GM19351 (cell line): ENCODE results near the gene GLUD1.
"Not testable (repeated sequence)": the region's sequence is repeated elsewhere in the genome, so short reads cannot be mapped to it uniquely, and the experiment has no call there.

Experiments
- ATAC-seq: cut with Tn5 transposase; IDR thresholded peaks from one replicate; pipeline ENCODE4 v1.9.1; 2021; ENCODE audit warnings: mild to moderate bottlenecking, moderate library complexity; ENCODE audit not compliant: unreplicated experiment

The GLUD1 gene

DNA sequence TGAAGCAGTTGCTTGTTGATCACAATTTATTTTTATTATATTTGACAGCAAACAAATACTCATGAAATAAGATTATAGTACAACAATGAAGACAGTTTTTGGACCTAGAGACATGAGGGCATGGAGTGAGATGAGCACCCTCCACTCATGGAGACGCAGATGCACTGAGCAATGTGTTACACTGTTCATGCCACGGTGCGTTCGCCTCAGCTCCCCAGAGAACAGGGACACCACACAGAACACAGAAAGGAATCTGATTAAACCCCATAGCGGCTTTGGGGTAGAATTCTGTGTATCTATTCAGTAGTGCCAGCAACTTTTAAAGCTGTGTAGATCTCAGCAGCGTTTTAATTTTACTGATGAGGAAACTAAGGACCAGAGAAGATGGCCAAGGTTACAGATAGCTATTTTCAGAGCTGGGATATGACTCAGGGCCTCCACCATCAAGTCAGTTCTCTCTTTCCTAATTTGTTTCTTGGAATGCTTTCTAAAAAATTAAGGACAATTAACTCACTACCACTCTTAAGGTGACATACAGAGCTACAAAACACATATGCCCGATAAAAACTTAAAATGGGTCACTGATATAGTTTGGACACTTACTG, 41.0 kb downstream of the GLUD1 start:
- ATAC-seq = no peak

DNA sequence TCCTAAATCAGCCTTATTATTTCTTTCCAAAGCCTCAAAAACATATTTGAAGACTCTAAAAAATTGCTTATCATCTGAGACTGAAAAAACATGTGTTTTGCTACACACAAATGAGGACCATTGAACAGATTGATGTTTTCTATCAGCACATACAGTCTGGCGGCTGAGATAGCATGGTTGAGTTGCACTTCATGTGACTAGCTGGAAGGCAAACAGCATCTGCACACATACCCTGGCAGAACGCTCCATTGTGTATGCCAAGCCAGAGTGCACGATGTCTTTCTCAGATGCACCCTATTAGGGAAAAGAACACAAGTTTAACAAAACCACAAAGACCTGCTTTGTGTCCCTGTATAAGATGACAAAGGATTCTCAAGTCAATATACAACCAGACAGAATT, 41.5 kb downstream of the GLUD1 start:
- ATAC-seq = no peak

DNA sequence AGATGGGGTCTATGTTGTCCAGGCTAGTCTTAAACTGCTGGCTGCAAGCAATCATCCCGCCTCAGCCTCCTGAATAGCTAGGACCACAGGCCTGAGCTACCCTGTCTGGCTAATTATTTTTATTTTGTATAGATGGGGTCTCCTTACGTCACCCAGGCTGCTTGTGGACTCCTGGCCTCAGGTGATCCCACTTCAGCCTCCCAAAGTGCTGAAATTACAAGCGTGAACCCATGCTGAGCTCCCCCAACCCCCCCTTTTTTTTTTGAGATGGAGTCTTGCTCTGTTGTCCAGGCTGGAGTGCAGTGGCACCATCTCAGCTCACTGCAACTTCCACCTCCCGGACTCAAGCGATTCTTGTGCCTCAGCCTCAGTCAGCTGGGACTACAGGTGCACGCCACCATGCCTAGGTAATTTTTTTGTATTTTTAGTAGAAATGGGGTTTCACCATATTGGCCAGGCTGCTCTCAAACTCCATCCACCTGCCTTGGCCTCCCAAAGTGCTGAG, 49.2 kb downstream of the GLUD1 start:
- no peak for ATAC-seq

DNA sequence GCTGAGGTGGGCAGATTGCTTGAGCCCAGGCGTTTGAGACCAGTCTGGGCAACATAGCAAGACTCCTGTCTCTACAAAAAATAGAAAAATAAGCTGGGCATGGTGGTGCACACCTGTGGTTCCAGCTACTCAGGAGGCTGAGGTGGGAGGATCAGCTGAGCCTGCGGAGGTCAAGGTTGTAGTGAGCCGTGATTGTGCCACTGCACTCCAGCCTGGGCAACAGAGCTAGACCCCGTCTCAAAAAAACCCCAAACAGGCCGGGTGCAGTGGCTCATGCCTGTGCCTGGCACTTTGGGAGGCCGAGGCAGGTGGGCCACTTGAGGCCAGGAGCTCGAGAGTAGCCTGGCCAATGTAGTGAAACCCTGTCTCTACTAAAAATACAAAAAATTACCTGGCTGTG, 51.1 kb downstream of the GLUD1 start:
- not testable (repeated sequence) for ATAC-seq

DNA sequence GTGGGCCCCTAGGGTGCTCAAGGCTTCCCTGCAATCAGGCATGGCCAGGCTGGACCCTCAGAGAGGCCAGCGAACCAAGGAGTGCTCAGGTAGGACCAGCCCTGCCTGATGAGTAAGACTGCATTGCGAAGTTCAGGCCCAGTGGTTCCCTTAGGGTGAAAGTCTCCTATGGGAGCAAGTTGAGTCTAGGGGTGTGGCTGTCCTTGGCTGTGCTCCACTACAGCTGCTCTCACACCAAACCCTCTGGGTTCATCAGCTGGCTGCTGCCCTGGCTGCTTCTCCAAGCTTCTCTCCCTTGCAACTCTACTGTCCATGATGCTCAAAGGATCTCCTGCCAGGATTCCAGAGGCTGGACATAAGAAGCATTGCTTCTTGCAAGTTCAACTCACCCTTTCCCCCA, 55.9 kb downstream of the GLUD1 start:
- ATAC-seq = no peak

DNA sequence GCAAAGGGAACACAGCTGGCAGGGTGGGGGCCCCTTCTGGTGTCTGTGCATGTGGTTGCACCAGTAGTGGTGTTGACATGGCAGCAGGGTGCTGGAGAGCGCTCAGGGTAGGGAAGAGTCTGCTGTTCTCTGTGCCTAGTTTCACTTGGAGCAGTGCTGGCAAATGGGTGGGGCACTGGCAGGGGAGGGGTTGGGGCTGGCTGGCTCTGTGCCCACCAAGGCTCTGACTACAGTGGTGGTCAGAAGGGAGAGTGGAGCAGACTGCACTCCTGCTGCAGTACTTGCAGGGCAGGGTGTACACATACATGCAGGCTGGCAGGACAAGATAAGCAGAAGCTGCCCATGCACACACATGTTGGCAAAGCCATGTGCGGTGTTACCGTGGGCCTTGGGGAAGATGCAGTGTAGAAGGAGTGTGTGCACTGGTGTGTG, 56.3 kb downstream of the GLUD1 start:
- no peak for ATAC-seq

DNA sequence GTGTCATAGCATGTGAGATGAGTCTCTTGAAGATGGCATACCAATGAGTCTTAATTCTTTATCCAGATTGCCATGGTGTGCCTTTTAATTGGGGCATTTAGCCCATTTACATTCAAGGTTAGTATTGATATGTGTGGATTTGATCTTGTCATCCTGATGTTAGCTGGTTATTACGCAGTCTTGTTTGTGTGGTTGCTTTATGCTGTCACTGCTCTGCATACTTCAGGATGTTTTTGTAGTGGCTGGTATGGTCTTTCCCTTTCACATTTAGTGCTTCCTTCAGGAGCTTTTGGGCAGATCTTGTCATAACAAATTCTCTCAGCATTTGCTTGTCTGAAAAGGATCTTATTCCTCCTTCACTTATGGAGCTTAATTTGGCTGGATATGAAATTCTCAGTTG, 58.0 kb downstream of the GLUD1 start:
- no peak for ATAC-seq

DNA sequence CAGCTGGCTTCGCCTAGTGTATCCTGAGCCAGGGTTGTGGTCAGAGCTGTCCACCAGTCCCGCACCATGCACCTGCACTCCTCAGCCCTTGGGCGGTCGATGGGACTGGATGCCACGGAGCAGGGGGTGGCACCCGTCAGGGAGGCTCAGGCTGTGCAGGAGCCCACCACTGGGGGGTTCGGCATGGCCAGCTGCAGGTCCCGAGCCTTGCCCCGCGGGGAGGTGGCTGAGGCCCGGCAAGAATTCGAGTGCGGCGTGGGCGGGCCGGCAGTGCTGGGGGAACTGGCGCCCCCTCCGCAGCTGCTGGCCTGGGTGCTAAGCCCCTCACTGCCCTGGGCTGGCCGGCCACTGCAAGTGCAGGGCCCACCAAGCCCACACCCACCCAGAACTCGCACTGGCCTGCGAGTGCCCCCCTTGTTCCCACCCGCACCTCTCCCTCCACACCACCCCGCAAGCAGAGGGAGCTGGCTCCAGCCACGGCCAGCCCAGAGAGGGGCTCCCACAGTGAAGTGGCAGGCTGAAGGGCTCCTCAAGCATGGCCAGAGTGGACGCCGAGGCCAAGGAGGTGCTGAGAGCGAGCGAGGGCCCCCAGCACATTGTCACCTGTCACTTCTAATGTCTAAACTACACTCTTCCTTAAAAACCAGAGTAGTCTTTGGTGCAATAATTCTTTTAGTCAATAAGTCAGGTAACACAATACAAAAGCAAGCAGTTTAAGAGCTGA, 63.6 kb downstream of the GLUD1 start:
- ATAC-seq = no peak

DNA sequence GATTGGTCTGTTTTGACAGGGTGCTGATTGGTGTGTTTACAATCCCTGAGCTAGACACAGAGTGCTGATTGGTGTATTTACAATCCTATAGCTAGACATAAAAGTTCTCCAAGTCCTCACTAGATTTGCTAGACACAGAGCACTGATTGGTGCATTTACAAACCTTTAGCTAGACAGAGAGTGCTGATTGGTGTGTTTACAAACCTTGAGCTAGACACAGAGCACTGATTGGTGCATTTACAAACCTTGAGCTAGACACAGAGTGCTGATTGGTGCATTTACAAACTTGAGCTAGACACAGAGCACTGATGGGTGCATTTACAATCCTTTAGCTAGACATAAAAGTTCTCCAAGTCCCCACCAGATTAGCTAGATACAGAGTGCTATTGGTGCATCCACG, 64.2 kb downstream of the GLUD1 start:
- not testable (repeated sequence) for ATAC-seq

DNA sequence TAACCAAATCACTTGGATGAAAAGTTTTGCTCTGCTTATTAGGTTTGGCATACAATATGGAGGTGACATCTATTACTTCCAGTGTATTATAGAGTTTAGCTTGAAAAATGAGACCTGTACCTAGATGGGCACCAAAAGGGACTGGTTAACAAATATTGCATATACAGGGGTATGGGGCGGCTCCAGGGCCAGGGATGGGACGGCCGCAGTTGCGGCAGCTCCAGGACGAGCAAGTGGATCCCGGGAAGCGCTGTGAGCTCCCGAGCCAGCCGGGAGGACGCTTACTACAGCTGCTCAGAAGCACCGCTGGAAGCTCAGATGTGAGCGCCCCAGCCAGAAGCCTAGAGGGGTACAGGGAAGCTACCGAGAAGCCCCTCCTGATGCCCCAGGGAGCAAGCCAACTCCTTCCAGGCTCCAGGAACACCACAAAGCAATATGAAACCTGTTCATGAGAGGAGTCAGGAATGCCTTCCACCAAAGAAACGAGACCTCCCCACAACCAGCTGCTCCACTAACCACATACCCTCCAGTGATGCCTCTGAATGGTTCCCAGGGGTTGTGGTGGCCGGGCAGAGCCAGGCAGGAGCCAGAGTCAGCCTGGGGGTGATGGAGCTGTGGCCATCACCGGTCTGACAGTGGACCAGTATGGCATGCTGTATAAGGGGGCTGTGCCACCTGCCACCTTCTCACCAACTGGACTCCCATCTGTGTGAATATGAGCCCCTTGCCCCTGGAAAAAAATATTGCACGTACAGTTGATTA, 67.7 kb downstream of the GLUD1 start:
- ATAC-seq = not testable (repeated sequence)

DNA sequence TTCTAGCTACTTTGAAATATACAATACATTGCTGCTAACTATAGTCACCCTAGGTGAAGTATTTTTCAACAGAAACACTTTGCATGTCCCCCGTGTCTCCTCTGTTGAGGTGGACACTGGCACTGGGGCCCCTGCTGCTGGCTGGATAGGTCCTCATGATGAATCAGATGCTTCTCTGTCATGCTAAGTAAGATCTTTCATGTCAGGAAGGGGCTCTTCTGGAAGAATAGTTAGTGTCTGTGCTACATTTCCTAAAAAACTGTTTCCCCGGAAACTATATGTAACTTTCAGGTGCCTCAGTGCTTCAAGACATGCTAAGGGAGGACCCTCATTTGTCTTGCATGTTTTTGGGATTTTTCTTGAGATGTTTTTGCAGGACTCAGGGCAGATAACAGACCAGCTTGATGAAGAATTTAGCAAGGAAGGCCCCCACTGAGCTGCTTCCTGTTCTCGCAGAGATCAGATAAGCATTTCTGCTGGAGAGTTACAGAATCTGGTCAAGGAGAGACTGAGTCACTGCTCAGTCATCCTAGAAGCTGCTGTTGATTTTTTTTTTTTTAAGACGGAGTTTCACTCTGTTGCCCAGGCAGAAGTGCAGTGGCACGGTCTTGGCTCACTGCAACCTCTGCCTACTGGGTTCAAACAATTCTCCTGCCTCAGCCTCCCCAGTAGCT, 69.2 kb downstream of the GLUD1 start:
- not testable (repeated sequence) for ATAC-seq

DNA sequence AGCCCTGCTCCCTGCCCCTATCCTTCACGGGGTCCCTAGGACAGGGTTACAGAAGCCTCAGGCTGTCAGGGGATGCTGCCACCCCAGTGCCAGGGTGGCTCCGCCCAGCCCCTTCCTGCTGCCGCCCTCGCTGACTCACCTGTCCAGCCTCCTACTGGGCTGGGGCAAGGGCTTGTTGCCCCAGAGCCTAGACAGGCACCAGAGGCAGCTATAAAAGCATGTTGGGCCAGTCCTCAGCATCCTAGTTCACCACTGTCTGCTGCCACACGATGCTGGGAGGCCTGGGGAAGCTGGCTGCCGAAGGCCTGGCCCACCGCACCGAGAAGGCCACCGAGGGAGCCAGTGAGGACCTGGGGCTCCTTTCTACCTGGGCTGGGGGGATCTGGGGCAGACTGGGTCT, 74.6 kb downstream of the GLUD1 start, which contains the start of gene FAM25A:
Gene FAM25A (plus strand): TSS at position 239 of the 400 bp plus-strand sequence. CDS start 31 bp downstream, at position 270.
- ATAC-seq = not testable (repeated sequence)

DNA sequence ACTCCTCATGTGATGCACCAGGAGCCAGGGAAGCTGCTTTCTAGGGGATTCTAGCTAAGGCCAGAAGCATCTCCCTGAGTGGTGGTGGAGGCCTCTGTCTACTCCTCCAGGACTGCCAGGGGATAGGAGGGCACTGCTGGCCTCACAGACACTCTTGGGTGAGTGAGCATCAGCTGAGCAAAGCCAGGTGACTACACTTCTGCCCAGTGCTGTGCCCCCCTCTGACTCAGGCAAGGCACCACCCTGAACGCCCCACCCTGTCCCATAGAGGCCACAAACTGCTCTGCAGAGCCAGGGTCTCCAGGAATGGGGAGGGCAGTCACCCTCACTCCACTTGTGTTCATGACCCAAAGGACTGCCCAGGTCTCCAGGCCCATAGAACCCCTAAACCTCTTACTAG, 75.1 kb downstream of the GLUD1 start:
- ATAC-seq = not testable (repeated sequence)

DNA sequence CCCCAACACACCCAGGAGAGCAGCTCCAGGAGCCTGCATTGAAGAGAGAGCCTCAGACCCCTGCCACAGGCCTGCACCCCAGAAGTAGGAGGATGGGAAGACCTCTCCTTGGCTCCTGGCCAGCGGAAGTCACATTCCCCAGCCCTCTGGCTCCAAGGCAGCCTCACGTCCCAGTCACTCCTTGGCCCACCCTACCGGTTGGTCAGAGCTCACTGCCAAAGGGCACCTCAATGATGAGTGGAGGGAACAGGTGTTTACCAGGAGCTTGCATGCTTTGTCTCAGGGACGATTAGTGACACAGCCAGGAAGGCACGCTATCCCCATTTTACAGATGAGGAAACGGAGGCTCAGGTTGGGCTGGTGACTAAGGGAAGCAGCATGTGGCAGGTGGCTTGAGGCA, 75.6 kb downstream of the GLUD1 start:
- ATAC-seq = not testable (repeated sequence)

DNA sequence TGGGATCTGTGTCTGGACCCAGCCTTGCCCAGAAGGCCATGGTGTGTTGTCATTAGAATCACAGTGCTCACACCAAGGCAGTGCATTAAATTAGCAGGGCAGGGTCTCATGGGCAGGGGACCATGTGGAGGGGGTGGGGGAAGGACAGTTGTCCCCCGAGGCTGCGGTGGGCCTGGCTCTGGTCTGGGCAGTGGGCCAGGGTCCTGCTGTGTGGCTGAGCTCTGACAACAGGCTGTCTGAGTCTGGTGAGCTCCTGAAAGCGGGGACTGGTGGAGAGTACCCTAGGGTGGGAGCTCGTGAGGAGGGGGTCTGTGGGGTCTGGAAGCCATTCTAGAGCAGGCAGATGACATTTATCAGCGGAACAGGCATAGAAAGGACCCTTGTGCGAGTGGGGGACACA, 76.5 kb downstream of the GLUD1 start:
- not testable (repeated sequence) for ATAC-seq

DNA sequence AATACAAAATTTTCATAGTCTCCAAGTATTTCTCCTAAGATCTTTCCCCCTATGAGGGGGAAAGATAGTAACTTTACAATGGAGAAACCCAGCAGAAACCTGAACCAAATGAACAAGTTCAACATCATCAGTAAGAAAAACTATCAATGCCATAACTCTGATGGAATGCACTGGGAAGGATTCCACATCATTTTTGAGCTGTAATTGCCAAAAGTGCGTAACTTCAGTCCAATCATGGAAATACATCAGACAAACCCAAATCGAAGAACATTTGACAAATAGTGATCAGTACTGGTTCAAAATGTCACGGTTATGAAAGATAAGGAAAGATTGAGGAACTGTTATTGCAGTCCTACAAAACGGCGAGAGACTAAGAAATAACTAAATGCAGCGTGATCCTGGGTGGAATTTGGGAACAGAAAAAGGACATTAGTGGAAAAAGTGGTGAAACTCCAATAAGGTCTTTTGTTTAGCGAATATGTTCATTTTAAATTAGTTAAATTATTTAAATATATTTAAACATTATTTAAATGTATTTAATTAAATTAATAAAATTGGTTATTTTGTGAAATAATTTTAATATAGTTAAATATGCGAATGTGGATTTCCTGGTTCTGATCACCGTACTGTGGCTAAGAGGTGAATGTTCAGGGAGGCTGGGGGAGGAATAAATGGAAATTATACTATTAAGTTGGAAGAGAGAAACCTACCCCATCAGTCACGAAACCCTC, 79.5 kb downstream of the GLUD1 start:
- not testable (repeated sequence) for ATAC-seq

DNA sequence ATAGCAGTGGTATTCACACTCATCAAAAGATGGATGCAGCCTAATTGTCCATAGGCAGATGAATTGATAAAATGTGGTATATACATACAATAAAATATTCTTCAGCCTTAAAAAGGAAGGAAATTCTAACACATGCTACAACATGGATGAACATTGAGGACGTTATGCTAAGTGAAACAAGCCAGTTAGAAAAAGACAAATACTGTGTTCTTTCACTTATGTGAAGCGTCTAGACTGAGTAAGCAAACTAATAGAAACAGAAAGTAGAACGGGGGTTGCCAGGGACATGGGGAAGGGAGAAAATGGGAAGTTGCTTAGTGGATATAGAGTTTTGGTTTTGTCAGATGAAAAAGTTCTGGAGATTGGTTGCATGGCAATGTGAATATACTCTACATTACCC, 81.1 kb downstream of the GLUD1 start:
- ATAC-seq = not testable (repeated sequence)

DNA sequence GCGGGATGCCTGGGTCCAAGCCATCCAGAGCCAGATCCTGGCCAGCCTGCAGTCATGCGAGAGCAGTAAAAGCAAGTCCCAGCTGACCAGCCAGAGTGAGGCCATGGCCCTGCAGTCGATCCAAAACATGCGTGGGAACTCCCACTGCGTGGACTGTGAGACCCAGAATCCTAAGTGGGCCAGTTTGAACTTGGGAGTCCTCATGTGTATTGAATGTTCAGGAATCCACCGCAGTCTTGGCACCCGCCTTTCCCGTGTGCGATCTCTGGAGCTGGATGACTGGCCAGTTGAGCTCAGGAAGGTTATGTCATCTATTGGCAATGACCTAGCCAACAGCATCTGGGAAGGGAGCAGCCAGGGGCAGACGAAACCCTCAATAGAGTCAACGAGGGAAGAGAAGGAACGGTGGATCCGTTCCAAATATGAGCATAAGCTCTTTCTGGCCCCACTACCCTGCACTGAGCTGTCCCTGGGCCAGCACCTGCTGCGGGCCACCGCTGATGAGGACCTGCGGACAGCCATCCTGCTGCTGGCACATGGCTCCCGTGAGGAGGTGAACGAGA, 85.4 kb downstream of the GLUD1 start:
- not testable (repeated sequence) for ATAC-seq

DNA sequence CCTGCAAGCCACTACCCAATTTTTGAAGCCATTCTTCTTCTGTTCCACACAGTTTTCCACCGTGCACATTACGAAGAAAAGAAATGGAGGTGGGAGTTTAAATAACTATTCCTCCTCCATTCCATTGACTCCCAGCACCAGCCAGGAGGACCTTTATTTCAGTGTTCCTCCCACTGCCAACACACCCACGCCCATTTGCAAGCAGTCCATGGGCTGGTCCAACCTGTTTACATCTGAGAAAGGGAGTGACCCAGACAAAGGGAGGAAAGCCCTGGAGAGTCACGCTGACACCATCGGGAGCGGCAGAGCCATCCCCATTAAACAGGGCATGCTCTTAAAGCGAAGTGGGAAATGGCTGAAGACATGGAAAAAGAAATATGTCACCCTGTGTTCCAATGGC, 86.3 kb downstream of the GLUD1 start:
- ATAC-seq = not testable (repeated sequence)

DNA sequence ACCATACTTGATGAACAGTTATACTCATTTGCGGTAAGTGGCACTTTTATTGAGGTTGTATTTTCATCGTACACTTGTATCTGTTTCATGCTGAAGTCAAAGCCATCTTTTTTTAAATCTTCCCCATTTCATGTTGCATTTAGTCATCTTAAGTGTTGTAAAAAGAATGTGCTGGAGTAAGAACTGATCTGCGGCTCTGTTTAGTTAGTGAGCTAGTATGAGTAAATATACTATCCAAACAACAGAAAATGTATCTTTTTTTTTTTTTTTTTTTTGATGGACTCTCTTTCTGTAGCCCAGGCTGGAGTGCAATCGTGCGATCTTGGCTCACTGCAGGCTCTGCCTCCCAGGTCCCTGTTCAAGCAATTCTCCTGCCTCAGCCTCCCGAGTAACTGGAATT, 87.0 kb downstream of the GLUD1 start:
- not testable (repeated sequence) for ATAC-seq
